IMR-90 (cell line): ENCODE data around the gene MED13. TPM values are rescaled to one million over a fixed set of nuclear protein-coding genes. Genes with fewer than 3 reads are reported as not detected.
"Not testable (repeated sequence)": the region's sequence is repeated elsewhere in the genome, so short reads cannot be mapped to it uniquely, and the experiment has no call there.

ENCODE experiments used
- ATAC-seq: fragments of 200-7000 bp; cut with Tn5 transposase; 2 replicates; pipeline ENCODE4 v1.9.1; 2020; ENCODE audit warnings: low read depth, mild to moderate bottlenecking, moderate library complexity
- BruUV-seq: library from RNA; stranded (reverse); fragments of 400-500 nt; replicated peaks from 2 replicates; lab custom pipeline; 2021; lab: Mats Ljungman, UMichigan
- CTCF ChIA-PET: fragments of 300-600 bp; formaldehyde crosslinking; extraction: SDS; loops from one replicate; lab custom pipeline; 2021; ENCODE audit warnings: antibody characterized with exemption; lab: Yijun Ruan, JAX
- POLR2A ChIA-PET: fragments of 300-600 bp; sonication (Branson Sonifier 250); formaldehyde crosslinking; loops from one replicate; lab custom pipeline; 2022; ENCODE audit warnings: antibody characterized with exemption; ENCODE audit not compliant: unreplicated experiment; lab: Charles Lee
- DNase-seq: peaks from one replicate; pipeline ENCODE4 v3.0.0; 2013
- H2AFZ ChIP-seq: replicated peaks from 2 replicates; pipeline ENCODE3; 2013; ENCODE audit warnings: low read length, mild to moderate bottlenecking; ENCODE audit not compliant: poor library complexity
- H2AK5ac ChIP-seq: 2 replicates; pipeline ENCODE4 v1.6.1; 2013; ENCODE audit warnings: low read depth, low read length, inconsistent platforms
- H2AK9ac ChIP-seq: replicated peaks from 2 replicates; pipeline ENCODE3; 2013; ENCODE audit warnings: mild to moderate bottlenecking, low read depth, low read length, moderate library complexity; ENCODE audit not compliant: poor library complexity
- H2BK120ac ChIP-seq: 2 replicates; pipeline ENCODE4 v1.6.1; 2013; ENCODE audit warnings: low read depth, low read length, inconsistent platforms
- H2BK15ac ChIP-seq: 3 replicates; pipeline ENCODE4 v1.6.1; 2013; ENCODE audit warnings: low read depth, low read length, inconsistent platforms
- H2BK20ac ChIP-seq: 2 replicates; pipeline ENCODE4 v1.6.1; 2013; ENCODE audit warnings: low read depth, mild to moderate bottlenecking, inconsistent platforms, low read length, moderate library complexity
- H2BK5ac ChIP-seq: 2 replicates; pipeline ENCODE4 v1.6.1; 2013; ENCODE audit warnings: mild to moderate bottlenecking, low read depth, low read length, inconsistent platforms; ENCODE audit not compliant: poor library complexity, severe bottlenecking
- H3K14ac ChIP-seq: replicated peaks from 2 replicates; pipeline ENCODE4 v1.6.1; 2013; ENCODE audit warnings: low read depth, low read length, inconsistent platforms
- H3K18ac ChIP-seq: 2 replicates; pipeline ENCODE4 v1.6.1; 2013; ENCODE audit warnings: low read depth, low read length, control low read depth
- H3K23ac ChIP-seq: 2 replicates; pipeline ENCODE4 v1.6.1; 2013; ENCODE audit warnings: low read depth, low read length, inconsistent platforms
- H3K27ac ChIP-seq: 2 replicates; pipeline ENCODE4 v1.5.1; 2013; ENCODE audit warnings: mild to moderate bottlenecking, control low read depth, low read length; ENCODE audit not compliant: insufficient read depth
- H3K27me3 ChIP-seq: 2 replicates; pipeline ENCODE4 v1.6.1; 2013; ENCODE audit warnings: low read length; ENCODE audit not compliant: control insufficient read depth, insufficient read depth
- H3K36me3 ChIP-seq: 2 replicates; pipeline ENCODE4 v1.6.1; 2013; ENCODE audit warnings: low read length, mixed read lengths; ENCODE audit not compliant: control insufficient read depth, insufficient read depth
- H3K4ac ChIP-seq: 2 replicates; pipeline ENCODE4 v1.6.1; 2013; ENCODE audit warnings: low read depth, low read length, inconsistent platforms
- H3K4me1 ChIP-seq: 2 replicates; pipeline ENCODE4 v1.6.1; 2013; ENCODE audit warnings: low read length, mixed read lengths; ENCODE audit not compliant: control insufficient read depth, insufficient read depth
- H3K4me2 ChIP-seq: 2 replicates; pipeline ENCODE4 v1.6.1; 2013; ENCODE audit warnings: low read depth, mild to moderate bottlenecking, control low read depth, low read length, moderate library complexity
- H3K4me3 ChIP-seq: 2 replicates; pipeline ENCODE4 v1.5.1; 2013; ENCODE audit warnings: low read depth, mild to moderate bottlenecking, control low read depth, low read length, moderate library complexity; ENCODE audit not compliant: insufficient read depth
- H3K56ac ChIP-seq: 2 replicates; pipeline ENCODE4 v1.6.1; 2013; ENCODE audit warnings: low read length, inconsistent platforms; ENCODE audit not compliant: insufficient read depth; ENCODE audit errors: extremely low read depth
- H3K79me1 ChIP-seq, 2 experiments: 2 replicates each; pipeline ENCODE4 v1.6.1; 2013; ENCODE audit warnings: low read length in 2 of 2, inconsistent platforms in 1 of 2, low read depth in 1 of 2
- H3K9ac ChIP-seq: 2 replicates; pipeline ENCODE4 v1.6.1; 2013; ENCODE audit warnings: low read depth, low read length, control low read depth
- H3K9me1 ChIP-seq: 2 replicates; pipeline ENCODE4 v1.6.1; 2013; ENCODE audit warnings: low read length, inconsistent platforms; ENCODE audit not compliant: insufficient read depth
- H3K9me3 ChIP-seq: 2 replicates; pipeline ENCODE4 v1.6.1; 2013; ENCODE audit warnings: low read length; ENCODE audit not compliant: control insufficient read depth, insufficient read depth
- H4K20me1 ChIP-seq: 2 replicates; pipeline ENCODE4 v1.6.1; 2013; ENCODE audit warnings: low read length, inconsistent platforms; ENCODE audit not compliant: insufficient read depth
- H4K5ac ChIP-seq: 2 replicates; pipeline ENCODE4 v1.6.1; 2013; ENCODE audit warnings: mild to moderate bottlenecking, low read depth, low read length, control low read depth
- H4K8ac ChIP-seq, 2 experiments: 2 replicates each; pipeline ENCODE4 v1.6.1; 2013; ENCODE audit warnings: low read depth in 2 of 2, low read length in 2 of 2, control low read depth in 1 of 2, inconsistent platforms in 1 of 2
- H4K91ac ChIP-seq: 2 replicates; pipeline ENCODE4 v1.6.1; 2013; ENCODE audit warnings: low read depth, low read length, inconsistent platforms; ENCODE audit not compliant: insufficient read depth
- ELK1 ChIP-seq: fragments of 150-350 bp; IDR thresholded peaks from 2 replicates; pipeline ENCODE4 v1.6.1; 2016; ENCODE audit warnings: low read depth, mild to moderate bottlenecking, low read length, moderate library complexity, borderline replicate concordance
- FOS ChIP-seq: fragments of 150-350 bp; IDR thresholded peaks from 2 replicates; pipeline ENCODE4 v1.6.1; 2016; ENCODE audit warnings: low read depth, low read length
- POLR2A ChIP-seq: IDR thresholded peaks from 2 replicates; pipeline ENCODE4 v1.6.1; 2012; ENCODE audit warnings: mild to moderate bottlenecking, low read depth, low read length
- USF2 ChIP-seq: fragments of 150-350 bp; IDR thresholded peaks from 2 replicates; pipeline ENCODE4 v1.6.1; 2017; ENCODE audit warnings: mild to moderate bottlenecking, antibody characterized with exemption, low read length, low read depth
- WGBS, 2 experiments: methylation state at CpG; one replicate each; pipeline versions ENCODE4 v1.1.5 to v1.1.7; 2013; ENCODE audit warnings: missing lambda C conversion rate in 2 of 2; ENCODE audit not compliant: insufficient read length in 1 of 2; ENCODE audit errors: extremely low coverage in 2 of 2; 5-methylcytosine and 5-hydroxymethylcytosine counted together
- dilution Hi-C: fragments of 300-500 bp; cut with HindIII; formaldehyde crosslinking; loops from one replicate; pipeline ENCODE4 v1.14.3; 2018; ENCODE audit warnings: low sequenced_read_pairs; ENCODE audit not compliant: unreplicated experiment
- in situ Hi-C: fragments of 300-500 bp; cut with MboI; formaldehyde crosslinking; loops from 3 replicates; pipeline ENCODE4 v1.14.3; 2019; ENCODE audit warnings: low sequenced_read_pairs, inconsistent platforms, mixed read lengths
- intact Hi-C: fragments of 100-400 bp; cut with micrococcal nuclease; formaldehyde crosslinking; loops from 2 replicates; pipeline ENCODE4 v1.10.0; 2022
- polyA plus RNA-seq, 3 experiments: library from polyadenylated mRNA; depleted of rRNA; stranded (reverse); fragments of >200 nt; gene quantifications; 2 replicates each; pipeline ENCODE4 v1.2.3, GENCODE V29; 2012; ENCODE audit warnings: low replicate concordance in 1 of 3
- total RNA-seq: library from RNA; depleted of rRNA; stranded (reverse); fragments of >200 nt; gene quantifications from 2 replicates; pipeline ENCODE4 v1.2.3, GENCODE V29; 2012

The MED13 gene
- total and polyA plus RNA-seq, 2 of the 4 experiments (the other 2 are of a cell fraction): 9.7 to 67.2 TPM

- Histone ChIP-seq H3K4ac (peak overlapping the region; percentile 94), H2AK5ac (peak overlapping the region; percentile 50), H4K5ac (peak overlapping the region; percentile 62), H2AK9ac (peak overlapping the region; percentile 94), H3K23ac (peak overlapping the region; percentile 94), H3K18ac (peak overlapping the region; percentile 34), H3K4me2 (peak overlapping the region; percentile 100), H3K9me3 (no peaks in the 10 kb centered on the region), H3K27me3 (no peaks in the 10 kb centered on the region), H3K27ac (peak overlapping the region; percentile 83), H3K4me3 (peak overlapping the region; percentile 71), H3K4me1 (peaks cover 3% of the 10 kb centered on the region), H2AFZ (peak overlapping the region; percentile 99), H3K56ac (peak overlapping the region; percentile 94), H2BK15ac (peak overlapping the region; percentile 6; the same call in 1 of the 3 replicates), H4K20me1 (no peaks in the 10 kb centered on the region), H2BK120ac (peak overlapping the region; percentile 52), H3K36me3 (peaks cover 2% of the 10 kb centered on the region), H4K8ac (peak overlapping the region; percentile 82 to 99), H3K79me1 (peaks cover 10 to 32% of the 10 kb centered on the region in 2 experiments), H2BK20ac (no peak overlapping the region), H2BK5ac (peak overlapping the region; percentile 82), H3K9me1 (peaks cover 6% of the 10 kb centered on the region), H3K14ac (peak overlapping the region; percentile 96), H4K91ac (peak overlapping the region; percentile 83), H3K9ac (peak overlapping the region; percentile 91)
- dilution Hi-C loops: no loop called here
- in situ Hi-C loops: no loop called here
- ChIA-PET CTCF (interaction anchor here (0.6 kb wide), 2 partner anchors 11 to 567 kb away, joined by 3 read pairs; no protein-coding TSS in a partner anchor), POLR2A (no interaction called here)
- no peak for TF ChIP-seq FOS
- TF ChIP-seq POLR2A: 0 out of 2 replicates have a peak, but pooled peaks have one; percentile 12
- TF ChIP-seq ELK1: no peak
- TF ChIP-seq USF2: peak; percentile 65
- peak; percentile 18 for ATAC-seq
- peak; percentile 61 for DNase-seq
- no TSS peak for BruUV-seq
- no CpG with 5 or more reads among the region's 4 CpGs for WGBS, 2 experiments
- intact Hi-C loops: no loop called here
These were observed 138.3 kb downstream of the MED13 start for GRCh38 chr17:61926826-61927207.

GRCh38 chr17:61915162-61915561, 149.9 kb downstream of the MED13 start:
- H3K9ac ChIP-seq, H3K4ac ChIP-seq, BruUV-seq, H3K27ac ChIP-seq, H3K56ac ChIP-seq, H2BK20ac ChIP-seq, intact Hi-C loops, H3K4me2 ChIP-seq, H4K20me1 ChIP-seq, DNase-seq, H4K8ac ChIP-seq, H3K27me3 ChIP-seq, H4K91ac ChIP-seq, H3K79me1 ChIP-seq, H3K4me1 ChIP-seq, H3K14ac ChIP-seq, H2BK120ac ChIP-seq, ATAC-seq, H3K4me3 ChIP-seq, H3K23ac ChIP-seq, H2AK5ac ChIP-seq, H2AFZ ChIP-seq, H2BK5ac ChIP-seq, CTCF ChIA-PET, H3K9me1 ChIP-seq, H3K9me3 ChIP-seq, in situ Hi-C loops, POLR2A ChIA-PET, H2BK15ac ChIP-seq, H4K5ac ChIP-seq, H2AK9ac ChIP-seq, dilution Hi-C loops, H3K18ac ChIP-seq: not testable (repeated sequence)
- WGBS, 2 experiments: 100% methylated on average over 6 of the region's 15 CpGs; no CpG with 5 or more reads in 1 of the 2 experiments
- peaks cover 19% of the 10 kb centered on the region for H3K36me3 ChIP-seq
